ENCODE measurements around the gene COL8A1.

GRCh38 chr3:99669879-99670555, 31.6 kb downstream of the COL8A1 start:
- TF ChIP-seq RARB (CRISPR knock-in tag; IDR thresholded peaks at IDR 0.05): no peak
- no peak for TF ChIP-seq POU6F1 (CRISPR knock-in tag; IDR thresholded peaks at IDR 0.05; ENCODE audit: borderline replicate concordance, low read depth)
- no peak for TF ChIP-seq CREB5 (CRISPR knock-in tag; IDR thresholded peaks at IDR 0.05; ENCODE audit: low read depth)
- no peak for TF ChIP-seq ZC3H10 (CRISPR knock-in tag; IDR thresholded peaks at IDR 0.05)
- no peak for TF ChIP-seq CSDC2 (CRISPR knock-in tag; IDR thresholded peaks at IDR 0.05)
- TF ChIP-seq GLIS3 (CRISPR knock-in tag; IDR thresholded peaks at IDR 0.05): no peak
- TF ChIP-seq PPARA (CRISPR knock-in tag; IDR thresholded peaks at IDR 0.05; ENCODE audit: borderline replicate concordance): no peak
- TF ChIP-seq TSHZ2 (CRISPR knock-in tag; IDR thresholded peaks at IDR 0.05): no peak
- no peak for TF ChIP-seq ARNTL (CRISPR knock-in tag; IDR thresholded peaks at IDR 0.05; ENCODE audit: borderline replicate concordance, low read depth)
- no peak for TF ChIP-seq PATZ1 (CRISPR knock-in tag; IDR thresholded peaks at IDR 0.05; ENCODE audit: borderline replicate concordance)
- no peak for TF ChIP-seq ZFP3 (CRISPR knock-in tag; IDR thresholded peaks at IDR 0.05)
- TF ChIP-seq ZFP30 (CRISPR knock-in tag; IDR thresholded peaks at IDR 0.05): no peak
- TF ChIP-seq TOX (CRISPR knock-in tag; IDR thresholded peaks at IDR 0.05; ENCODE audit: borderline replicate concordance): no peak
- TF ChIP-seq SNAI2 (CRISPR knock-in tag; IDR thresholded peaks at IDR 0.05): no peak

Measured in SK-N-SH treated with all-trans-retinoic acid at 6 μM for 48 hours (cell line).